Measurements from ENCODE around the gene PHB1. TPM values are rescaled to one million over a fixed set of nuclear protein-coding genes. Genes with fewer than 3 reads are reported as not detected.

Gene PHB1
- polyA plus RNA-seq, 6 donors from 2014 or later: 122 to 241 (median 136) TPM

DNA sequence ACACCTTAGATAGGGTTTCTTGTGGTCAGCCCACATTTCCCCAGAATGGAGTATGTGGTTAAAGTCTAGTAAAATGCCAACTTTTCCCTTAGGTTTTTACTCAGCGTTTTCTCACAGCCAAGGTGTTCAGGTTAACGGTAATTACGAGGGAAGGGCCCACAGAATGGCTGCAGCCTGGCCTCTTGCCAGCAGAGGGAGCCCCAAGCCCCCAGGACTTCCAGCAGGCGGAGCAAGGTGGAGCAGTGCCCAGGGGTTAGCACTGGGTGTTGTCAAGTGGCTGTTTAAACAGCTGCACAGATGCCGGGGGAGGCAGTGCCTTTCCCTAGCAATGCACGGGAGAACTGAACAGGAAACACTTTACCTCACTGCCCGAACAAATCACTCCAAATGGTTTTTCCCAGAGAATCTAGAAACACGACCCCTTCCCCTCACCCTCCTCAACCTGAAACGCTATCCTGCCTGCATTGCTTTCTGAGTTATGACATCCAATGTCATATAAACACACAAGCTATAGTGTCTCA is 6.6 kb downstream of the PHB1 start:
- H3K27ac Mint-ChIP-seq: peak overlapping the region; percentile 28 to 93 (median 60)
- DNase-seq (peak; percentile 78), ATAC-seq (ENCODE audit: low read depth in 2 of 2) (peak; percentile 73 to 84)
- peak overlapping the region in 2 of 8 donors; percentile 41 to 57 for H3K4me3 Mint-ChIP-seq
- H3K9me3 Mint-ChIP-seq: no peaks in the 10 kb centered on the region
- H3K27me3 Mint-ChIP-seq: no peaks in the 10 kb centered on the region
- H3K4me1 Mint-ChIP-seq: peaks cover 22 to 43% (median 42%) of the 10 kb centered on the region in 3 donors
- H3K36me3 Mint-ChIP-seq: peaks cover 20 to 29% of the 10 kb centered on the region in 2 donors

DNA sequence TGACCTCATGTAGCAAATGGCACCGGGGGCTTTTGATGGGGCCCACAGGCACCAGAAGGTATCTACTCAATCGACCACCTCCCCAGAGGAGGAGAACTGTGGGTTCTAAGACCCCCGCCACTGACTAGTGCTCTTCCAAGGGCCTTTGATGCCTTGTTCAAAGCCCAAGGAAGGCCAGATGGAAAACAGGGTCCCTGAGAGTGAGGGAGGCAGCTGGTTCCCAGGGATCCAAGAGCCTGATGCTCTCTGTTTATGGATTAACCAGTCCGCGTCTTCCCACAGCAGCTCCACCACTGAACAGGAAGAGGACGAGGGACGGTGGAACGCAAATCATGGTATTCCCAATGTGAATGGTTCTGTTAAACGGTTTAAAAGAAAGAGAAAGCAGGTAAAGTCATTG is 7.6 kb downstream of the PHB1 start:
- Mint-ChIP-seq H3K4me3 (no peak overlapping the region), H3K9me3 (no peaks in the 10 kb centered on the region), H3K4me1 (peaks cover 24 to 49% (median 44%) of the 10 kb centered on the region in 3 donors), H3K36me3 (peaks cover 17 to 24% of the 10 kb centered on the region in 2 donors), H3K27me3 (no peaks in the 10 kb centered on the region), H3K27ac (peak overlapping the region in 2 of 6 donors; percentile 65 to 70)
- no peak for DNase-seq
- ATAC-seq (ENCODE audit: low read depth in 2 of 2): no peak

DNA sequence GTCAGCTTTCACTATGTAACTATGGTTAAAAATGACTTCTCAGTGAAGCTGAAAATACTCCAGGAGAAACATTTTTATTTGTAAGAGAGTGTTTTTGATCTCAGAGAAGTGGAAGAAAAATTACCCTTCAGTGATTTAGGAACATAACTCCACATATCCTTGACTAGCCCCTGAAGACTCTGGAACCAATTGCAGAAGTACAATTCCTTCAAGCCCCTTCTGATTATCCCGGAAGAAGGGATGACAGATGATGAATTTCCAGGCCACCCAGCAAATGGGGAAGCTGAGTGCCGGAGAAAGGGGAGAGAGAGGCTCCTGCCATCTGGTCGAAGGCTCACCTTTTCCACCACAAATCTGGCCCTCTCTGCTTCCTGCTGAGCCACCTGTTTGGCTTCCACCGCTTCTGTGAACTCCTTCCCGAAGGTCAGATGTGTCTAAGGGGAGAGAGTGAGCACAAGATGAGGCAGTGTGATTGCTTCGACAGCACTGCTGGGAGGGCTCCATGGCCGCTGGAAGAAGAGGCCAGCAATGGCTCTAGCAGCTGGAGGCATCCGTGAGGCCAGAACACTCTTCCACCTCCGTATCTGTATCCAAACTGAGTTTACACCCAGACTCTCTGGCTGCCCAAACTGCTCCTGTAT is 8.1 kb downstream of the PHB1 start:
- DNase-seq (no peak), ATAC-seq (ENCODE audit: low read depth in 2 of 2) (no peak)
- H3K27me3 Mint-ChIP-seq: no peaks in the 10 kb centered on the region
- no peaks in the 10 kb centered on the region for H3K9me3 Mint-ChIP-seq
- H3K27ac Mint-ChIP-seq: peak overlapping the region in 2 of 6 donors; percentile 44 to 70
- H3K36me3 Mint-ChIP-seq: peaks cover 12 to 19% of the 10 kb centered on the region in 2 donors
- peaks cover 24 to 48% (median 43%) of the 10 kb centered on the region in 3 donors for H3K4me1 Mint-ChIP-seq
- H3K4me3 Mint-ChIP-seq: no peak overlapping the region

DNA sequence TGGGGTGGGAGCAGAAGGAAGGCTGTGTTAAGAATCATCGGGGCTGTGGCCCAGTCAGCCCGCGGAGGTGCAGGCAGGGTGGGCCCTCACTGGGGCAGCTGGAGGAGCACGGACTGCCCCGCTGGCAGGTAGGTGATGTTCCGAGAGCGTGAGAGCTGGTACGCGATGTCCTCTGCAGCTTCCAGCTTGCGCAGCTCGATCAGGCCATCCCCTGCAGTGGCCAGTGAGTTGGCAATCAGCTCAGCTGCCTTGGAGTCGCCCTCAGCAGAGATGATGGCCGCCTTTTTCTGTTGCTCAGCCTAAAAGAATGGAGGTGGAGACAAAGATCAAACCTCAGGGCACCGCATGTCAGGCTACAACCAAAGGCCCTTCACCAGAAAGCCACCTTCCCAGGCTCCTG is 9.8 kb downstream of the PHB1 start:
- H3K27me3 Mint-ChIP-seq: no peaks in the 10 kb centered on the region
- H3K4me3 Mint-ChIP-seq: peak overlapping the region in 1 of 8 donors; percentile 76
- DNase-seq (no peak), ATAC-seq (ENCODE audit: low read depth in 2 of 2) (no peak)
- H3K4me1 Mint-ChIP-seq: peaks cover 24 to 53% (median 41%) of the 10 kb centered on the region in 3 donors
- H3K27ac Mint-ChIP-seq: peak overlapping the region in 5 of 6 donors; percentile 88 to 96 (median 95)
- H3K36me3 Mint-ChIP-seq: peaks cover 0 to 10% of the 10 kb centered on the region in 2 donors
- no peaks in the 10 kb centered on the region for H3K9me3 Mint-ChIP-seq

DNA sequence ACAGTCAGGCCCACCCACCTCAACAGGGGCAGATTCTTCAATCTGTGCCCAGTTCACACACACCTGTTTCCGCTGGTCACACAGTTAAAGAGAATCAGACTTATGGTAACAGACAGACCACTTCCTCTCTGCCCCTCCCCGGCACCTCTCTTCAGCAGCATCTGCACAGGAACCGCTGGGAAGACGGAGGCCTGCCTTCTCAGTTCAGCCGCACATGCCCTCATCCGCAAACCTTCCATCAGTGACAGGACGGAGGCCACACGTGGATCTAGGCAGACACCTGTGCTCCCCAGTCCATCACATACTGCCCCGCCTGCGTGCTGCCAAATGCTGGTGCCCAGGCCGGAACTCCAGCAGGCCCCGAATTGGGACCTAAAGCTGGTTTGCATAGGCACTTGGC is 10.3 kb downstream of the PHB1 start:
- Mint-ChIP-seq H3K4me1 (peaks cover 24 to 53% (median 41%) of the 10 kb centered on the region in 3 donors), H3K9me3 (no peaks in the 10 kb centered on the region), H3K27ac (peak overlapping the region; percentile 88 to 96 (median 94)), H3K4me3 (peak overlapping the region; percentile 10 to 82 (median 64)), H3K27me3 (no peaks in the 10 kb centered on the region), H3K36me3 (peaks cover 0 to 10% of the 10 kb centered on the region in 2 donors)
- DNase-seq (peak; percentile 66), ATAC-seq (ENCODE audit: low read depth in 2 of 2) (peak; percentile 77 to 87)

DNA sequence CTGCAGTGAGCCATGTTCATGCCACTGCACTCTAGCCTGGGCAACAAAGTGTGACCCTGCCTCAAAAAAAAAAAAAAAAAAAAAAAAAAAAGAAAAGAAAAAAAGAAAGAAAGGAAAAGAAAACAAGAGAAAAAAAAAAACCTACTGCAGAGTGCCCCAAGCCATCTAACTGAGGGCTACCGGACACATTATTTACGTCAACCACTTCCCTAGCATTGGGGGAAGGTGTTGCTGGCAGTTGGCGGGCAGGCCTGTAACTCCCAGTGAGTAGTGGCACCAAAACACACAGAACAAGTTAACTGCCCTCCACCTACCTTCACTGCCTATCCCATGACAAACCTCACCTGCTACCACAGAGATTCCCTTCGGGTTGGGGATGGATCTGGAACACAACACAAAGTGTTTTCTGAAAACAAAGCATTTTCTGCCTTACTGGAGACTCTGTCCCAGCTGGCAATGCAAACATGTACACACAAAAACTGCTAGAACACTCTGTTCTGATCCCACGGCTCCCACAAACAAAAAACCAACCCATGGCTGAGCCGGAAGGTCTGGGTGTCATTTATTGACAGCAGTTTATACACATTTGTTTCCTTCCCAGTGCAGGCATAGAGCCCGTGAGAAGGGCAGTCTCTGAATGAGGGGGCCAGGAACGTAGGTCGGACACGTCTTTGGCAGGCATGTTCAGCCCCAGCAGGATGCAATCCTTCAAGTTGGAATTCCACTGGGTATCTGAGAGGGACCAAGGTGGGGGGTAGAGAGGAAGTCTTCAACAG is 11.0 kb downstream of the PHB1 start:
- H3K4me1 Mint-ChIP-seq: peaks cover 24 to 50% (median 41%) of the 10 kb centered on the region in 3 donors
- peak; percentile 8 for DNase-seq
- no peaks in the 10 kb centered on the region for H3K9me3 Mint-ChIP-seq
- H3K36me3 Mint-ChIP-seq: peaks cover 0 to 10% of the 10 kb centered on the region in 2 donors
- no peaks in the 10 kb centered on the region for H3K27me3 Mint-ChIP-seq
- peak; percentile 3 to 14 for ATAC-seq (ENCODE audit: low read depth in 2 of 2)
- peak overlapping the region; percentile 88 to 96 (median 94) for H3K27ac Mint-ChIP-seq
- H3K4me3 Mint-ChIP-seq: peak overlapping the region in 7 of 8 donors; percentile 24 to 82 (median 67)

DNA sequence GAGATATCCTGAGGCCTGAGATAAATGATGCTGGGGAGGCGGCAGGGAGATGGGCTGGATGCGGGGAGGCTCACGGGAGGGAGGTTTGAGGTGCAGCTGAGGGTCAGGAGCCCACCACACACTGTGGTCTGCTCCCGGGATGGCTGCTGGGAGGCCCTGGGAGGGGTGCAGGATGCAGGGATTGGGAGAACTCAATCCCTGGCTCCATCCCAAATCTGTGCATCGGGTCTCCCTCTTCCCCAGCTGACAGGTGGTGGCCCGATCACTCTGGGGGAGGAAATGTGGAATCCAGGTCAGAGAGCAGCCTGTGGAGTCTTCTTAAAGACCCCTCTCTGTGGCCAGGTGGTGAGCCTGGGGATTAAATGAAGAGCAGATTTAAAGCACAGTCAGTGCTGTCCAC is 12.0 kb downstream of the PHB1 start:
- peak overlapping the region in 5 of 6 donors; percentile 54 to 91 (median 84) for H3K27ac Mint-ChIP-seq
- peaks cover 0 to 10% of the 10 kb centered on the region in 2 donors for H3K36me3 Mint-ChIP-seq
- DNase-seq: no peak
- peak overlapping the region in 1 of 8 donors; percentile 82 for H3K4me3 Mint-ChIP-seq
- H3K27me3 Mint-ChIP-seq: no peaks in the 10 kb centered on the region
- H3K9me3 Mint-ChIP-seq: no peaks in the 10 kb centered on the region
- peaks cover 18 to 40% (median 31%) of the 10 kb centered on the region in 3 donors for H3K4me1 Mint-ChIP-seq
- no peak for ATAC-seq (ENCODE audit: low read depth in 2 of 2)

DNA sequence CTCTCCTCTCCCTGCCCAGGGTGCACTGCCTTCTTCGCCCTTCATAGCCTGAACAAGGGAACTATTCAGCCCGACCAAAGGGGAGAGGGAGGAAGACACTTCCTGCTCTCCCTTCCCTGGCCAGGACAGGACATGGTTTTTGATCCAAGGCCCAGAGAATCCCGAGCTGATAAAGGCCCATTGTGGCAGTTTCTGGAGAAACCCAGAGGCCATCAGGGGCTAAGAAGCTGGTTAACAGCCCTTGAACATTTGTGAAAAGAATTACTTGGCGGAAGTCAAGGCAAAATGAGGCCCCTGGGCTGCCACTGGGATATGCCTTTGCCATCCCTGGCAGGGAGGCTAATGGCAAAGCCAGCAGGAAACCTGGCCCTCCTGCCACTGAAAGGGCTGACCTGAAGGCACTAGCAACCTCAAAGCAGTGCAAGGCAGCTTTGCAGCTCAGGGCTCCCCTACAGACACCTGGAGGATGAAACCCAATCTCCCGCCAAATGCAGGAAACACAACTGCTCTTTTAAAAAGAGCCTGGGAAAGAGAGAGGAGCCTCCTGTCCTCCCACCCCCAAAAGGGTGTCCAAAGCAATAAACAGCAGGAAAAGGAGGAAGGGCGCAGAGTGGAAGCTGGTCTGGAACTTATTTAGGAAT is 12.6 kb downstream of the PHB1 start:
- peak overlapping the region in 5 of 6 donors; percentile 54 to 91 (median 84) for H3K27ac Mint-ChIP-seq
- H3K27me3 Mint-ChIP-seq: no peaks in the 10 kb centered on the region
- DNase-seq (no peak), ATAC-seq (ENCODE audit: low read depth in 2 of 2) (no peak)
- H3K36me3 Mint-ChIP-seq: peaks cover 0 to 10% of the 10 kb centered on the region in 2 donors
- H3K4me1 Mint-ChIP-seq: peaks cover 18 to 38% (median 29%) of the 10 kb centered on the region in 3 donors
- H3K4me3 Mint-ChIP-seq: peak overlapping the region in 1 of 8 donors; percentile 34
- no peaks in the 10 kb centered on the region for H3K9me3 Mint-ChIP-seq

DNA sequence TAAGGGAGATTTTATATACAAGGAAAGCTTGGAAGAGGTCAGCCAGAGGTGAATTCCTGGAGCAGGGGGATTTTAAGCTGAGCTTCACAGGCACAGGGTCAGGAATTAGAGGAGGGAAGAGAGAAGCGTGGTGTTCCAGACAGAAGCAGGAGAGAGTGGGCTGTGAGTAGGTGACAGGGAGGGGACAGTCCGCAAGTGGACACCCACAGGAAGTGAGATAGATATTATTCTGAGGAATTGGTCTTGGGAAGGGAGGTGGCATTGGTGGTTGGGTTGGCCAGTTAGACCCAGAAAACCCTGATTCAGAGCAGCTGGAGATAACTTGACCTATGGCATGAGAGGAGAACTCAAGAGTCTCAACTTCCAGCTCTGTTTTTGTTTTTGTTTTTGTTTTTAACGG is 14.7 kb downstream of the PHB1 start:
- Mint-ChIP-seq H3K27ac (no peak overlapping the region), H3K9me3 (no peaks in the 10 kb centered on the region), H3K4me3 (no peak overlapping the region), H3K36me3 (no peaks in the 10 kb centered on the region), H3K27me3 (no peaks in the 10 kb centered on the region), H3K4me1 (peaks cover 20 to 37% (median 30%) of the 10 kb centered on the region in 3 donors)
- ATAC-seq (ENCODE audit: low read depth in 2 of 2) (no peak), DNase-seq (no peak)

DNA sequence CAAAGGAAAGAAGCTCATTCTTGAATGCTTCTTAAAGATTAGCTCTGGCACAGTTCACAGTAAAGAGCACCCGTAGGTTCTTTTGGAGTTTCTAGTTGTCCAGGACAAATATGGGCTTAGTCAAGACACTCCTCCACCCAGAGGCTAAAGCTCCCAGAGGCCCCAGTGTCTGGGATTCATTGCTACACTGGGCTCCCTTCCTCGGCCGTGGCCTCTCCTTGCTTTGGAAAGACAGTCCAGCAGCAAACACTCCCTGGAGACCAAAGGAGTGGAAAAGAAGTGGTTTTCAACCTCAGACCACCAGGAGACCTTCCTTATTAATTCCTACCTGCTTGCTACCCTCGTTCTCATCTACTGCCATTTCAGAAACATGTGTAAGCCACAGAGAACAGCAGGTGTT is 17.1 kb downstream of the PHB1 start:
- Mint-ChIP-seq H3K27me3 (no peaks in the 10 kb centered on the region), H3K4me3 (no peak overlapping the region), H3K9me3 (no peaks in the 10 kb centered on the region), H3K36me3 (no peaks in the 10 kb centered on the region), H3K27ac (peak overlapping the region in 1 of 6 donors; percentile 30), H3K4me1 (peaks cover 15 to 36% (median 23%) of the 10 kb centered on the region in 3 donors)
- ATAC-seq (ENCODE audit: low read depth in 2 of 2) (no peak), DNase-seq (no peak)

DNA sequence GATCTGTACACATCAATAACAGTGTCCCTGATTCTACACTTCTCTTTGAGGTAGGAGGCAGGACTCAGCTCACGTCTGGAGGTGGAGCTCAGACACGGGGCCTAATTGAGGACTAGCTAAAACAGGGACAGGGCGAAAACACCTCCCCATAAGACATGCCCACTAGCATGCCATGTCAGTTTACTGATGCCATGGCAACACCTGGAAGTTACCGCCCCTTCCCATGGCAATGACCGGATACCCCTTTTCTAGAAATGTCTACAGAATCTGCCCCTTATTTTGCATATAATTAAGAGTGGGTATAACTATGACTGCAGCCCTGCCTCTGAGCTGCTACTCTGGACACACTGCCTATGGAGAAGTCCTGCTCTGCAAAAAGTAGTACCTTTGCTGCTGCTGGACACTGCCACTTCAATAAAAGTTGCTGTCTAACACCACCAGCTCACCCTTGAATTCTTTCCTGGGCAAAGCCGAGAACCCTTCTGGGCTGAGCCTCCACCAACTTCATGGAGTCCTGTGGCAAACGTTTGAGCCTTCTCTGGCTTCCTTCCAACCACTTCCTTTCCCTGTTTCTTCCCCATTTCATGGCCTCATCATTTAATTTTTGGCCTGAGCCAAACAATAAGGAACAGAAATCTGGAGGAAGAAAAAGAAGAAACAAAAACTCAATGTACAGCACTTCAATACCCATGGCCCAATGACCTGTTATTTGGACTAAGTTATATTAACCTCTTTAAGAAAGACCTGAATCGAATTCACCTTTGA is 21.0 kb downstream of the PHB1 start:
- peak overlapping the region in 3 of 8 donors; percentile 13 to 77 (median 49) for H3K4me3 Mint-ChIP-seq
- H3K27ac Mint-ChIP-seq: peak overlapping the region; percentile 18 to 94 (median 81)
- no peak for DNase-seq

DNA sequence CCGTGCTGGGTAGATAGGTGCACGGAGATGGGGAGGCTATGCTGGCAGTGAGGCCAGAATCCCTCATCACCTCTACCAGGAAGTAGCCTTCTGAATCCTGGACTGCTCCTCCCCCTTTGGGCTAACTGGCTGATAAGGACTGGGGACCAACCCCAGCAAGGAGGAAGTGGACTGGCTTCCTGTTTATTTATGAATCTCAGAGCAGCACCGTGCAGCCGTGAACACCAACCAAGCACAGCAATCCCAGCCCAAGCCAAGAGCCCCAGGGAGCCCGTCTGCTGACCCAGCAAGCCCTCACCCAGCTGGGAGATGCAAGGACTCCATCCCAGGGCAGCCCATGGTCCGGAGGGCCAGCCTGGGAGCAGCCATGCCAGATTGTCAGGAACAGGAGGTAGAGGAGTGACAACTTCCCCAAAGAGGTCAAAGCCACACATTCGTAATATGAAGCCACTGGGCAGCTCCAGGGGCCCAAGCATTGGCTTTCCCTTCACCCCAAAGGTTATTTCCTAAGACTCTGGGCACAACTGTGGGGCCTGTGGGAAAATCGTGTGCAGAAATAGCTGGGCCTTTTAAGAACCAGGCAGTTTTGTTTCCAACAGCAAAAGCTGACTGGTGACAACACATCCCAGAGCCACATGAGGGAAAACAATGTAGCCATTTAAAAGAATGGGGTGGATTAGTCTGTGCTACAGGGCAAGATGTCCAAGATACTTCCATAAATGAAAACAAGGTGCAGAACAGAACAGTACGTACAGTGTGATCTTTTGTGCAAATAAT is 23.9 kb downstream of the PHB1 start:
- Mint-ChIP-seq H3K9me3 (peaks cover 0 to 2% (median 0%) of the 10 kb centered on the region in 7 donors), H3K4me1 (peaks cover 62 to 95% (median 74%) of the 10 kb centered on the region in 3 donors), H3K4me3 (peak overlapping the region; percentile 26 to 96 (median 86)), H3K36me3 (peaks cover 0 to 18% of the 10 kb centered on the region in 2 donors), H3K27me3 (no peaks in the 10 kb centered on the region), H3K27ac (peak overlapping the region; percentile 88 to 99 (median 98))
- ATAC-seq (ENCODE audit: low read depth in 2 of 2) (peak; percentile 35 to 37), DNase-seq (peak; percentile 37)

More for the DNA sequence above, 21.0 kb downstream of the PHB1 start:
- ATAC-seq (ENCODE audit: low read depth in 2 of 2): no peak
- Mint-ChIP-seq H3K4me1 (peaks cover 35 to 66% (median 45%) of the 10 kb centered on the region in 3 donors), H3K9me3 (no peaks in the 10 kb centered on the region), H3K36me3 (no peaks in the 10 kb centered on the region), H3K27me3 (no peaks in the 10 kb centered on the region)

Measured in naive B cell (primary cell).